DOHH2 (cell line): ENCODE measurements around the gene LRRC8E.

Source experiments
- H3F3A ChIP-seq: fragments of 200-600 bp; sonication (generic), shearing (Covaris generic); 2 replicates; pipeline ENCODE4 v1.6.0; 2016; ENCODE audit warnings: antibody characterized with exemption, mild to moderate bottlenecking; ENCODE audit not compliant: control insufficient read depth, insufficient read depth
- H3K27ac ChIP-seq: fragments of 200-600 bp; sonication (generic); 2 replicates; pipeline ENCODE4 v1.5.1; 2014; ENCODE audit warnings: low read depth, mild to moderate bottlenecking, low read length, moderate library complexity
- H3K27me3 ChIP-seq: fragments of 200-600 bp; sonication (generic); 2 replicates; pipeline ENCODE4 v1.6.1; 2014; ENCODE audit warnings: mild to moderate bottlenecking, low read length, mixed read lengths; ENCODE audit not compliant: control insufficient read depth
- H3K36me3 ChIP-seq: fragments of 200-600 bp; sonication (generic); 2 replicates; pipeline ENCODE4 v1.6.1; 2014; ENCODE audit warnings: mild to moderate bottlenecking, low read length, moderate library complexity, mixed read lengths; ENCODE audit not compliant: control insufficient read depth
- H3K4me1 ChIP-seq: fragments of 200-600 bp; sonication (generic); 2 replicates; pipeline ENCODE4 v1.6.1; 2014; ENCODE audit warnings: mild to moderate bottlenecking, low read length, mixed read lengths; ENCODE audit not compliant: control insufficient read depth
- H3K4me2 ChIP-seq: fragments of 200-600 bp; sonication (generic); 2 replicates; pipeline ENCODE4 v1.6.0; 2014; ENCODE audit warnings: mild to moderate bottlenecking, low read length, moderate library complexity
- H3K4me3 ChIP-seq: fragments of 200-600 bp; sonication (generic); 2 replicates; pipeline ENCODE4 v1.5.1; 2014; ENCODE audit warnings: mild to moderate bottlenecking, low read length, mixed read lengths
- H3K79me2 ChIP-seq: fragments of 200-600 bp; sonication (generic); 2 replicates; pipeline ENCODE4 v1.6.1; 2014; ENCODE audit warnings: mild to moderate bottlenecking, low read length, mixed read lengths; ENCODE audit not compliant: control insufficient read depth
- H3K9me2 ChIP-seq: fragments of 200-600 bp; sonication (generic); replicated peaks from 2 replicates; pipeline ENCODE4 v1.6.1; 2014; ENCODE audit warnings: mild to moderate bottlenecking, low read length, mixed read lengths; ENCODE audit not compliant: control insufficient read depth
- H3K9me3 ChIP-seq: fragments of 200-600 bp; sonication (generic); 2 replicates; pipeline ENCODE4 v1.6.1; 2014; ENCODE audit warnings: antibody characterized with exemption, low read length, mixed read lengths; ENCODE audit not compliant: control insufficient read depth, insufficient read depth
- H4K20me1 ChIP-seq: fragments of 200-600 bp; sonication (generic); 2 replicates; pipeline ENCODE4 v1.6.0; 2014; ENCODE audit warnings: low read depth, mild to moderate bottlenecking, antibody characterized with exemption, low read length, moderate library complexity; ENCODE audit not compliant: control insufficient read depth, insufficient read depth
- EZH2phosphoT487 ChIP-seq: fragments of 200-600 bp; sonication (generic); IDR thresholded peaks from 2 replicates; pipeline ENCODE4 v1.6.1; 2017; ENCODE audit warnings: borderline replicate concordance, mild to moderate bottlenecking, antibody characterized with exemption, low read length, moderate library complexity, mixed read lengths
- TF ChIP-seq, protein P1 (sequence below): fragments of 200-600 bp; sonication (generic); IDR thresholded peaks from one replicate; pipeline ENCODE4 v1.5.1; 2014; ENCODE audit warnings: antibody characterized with exemption, mild to moderate bottlenecking, low read depth, low read length; ENCODE audit not compliant: poor library complexity, severe bottlenecking

Gene LRRC8E

DNA sequence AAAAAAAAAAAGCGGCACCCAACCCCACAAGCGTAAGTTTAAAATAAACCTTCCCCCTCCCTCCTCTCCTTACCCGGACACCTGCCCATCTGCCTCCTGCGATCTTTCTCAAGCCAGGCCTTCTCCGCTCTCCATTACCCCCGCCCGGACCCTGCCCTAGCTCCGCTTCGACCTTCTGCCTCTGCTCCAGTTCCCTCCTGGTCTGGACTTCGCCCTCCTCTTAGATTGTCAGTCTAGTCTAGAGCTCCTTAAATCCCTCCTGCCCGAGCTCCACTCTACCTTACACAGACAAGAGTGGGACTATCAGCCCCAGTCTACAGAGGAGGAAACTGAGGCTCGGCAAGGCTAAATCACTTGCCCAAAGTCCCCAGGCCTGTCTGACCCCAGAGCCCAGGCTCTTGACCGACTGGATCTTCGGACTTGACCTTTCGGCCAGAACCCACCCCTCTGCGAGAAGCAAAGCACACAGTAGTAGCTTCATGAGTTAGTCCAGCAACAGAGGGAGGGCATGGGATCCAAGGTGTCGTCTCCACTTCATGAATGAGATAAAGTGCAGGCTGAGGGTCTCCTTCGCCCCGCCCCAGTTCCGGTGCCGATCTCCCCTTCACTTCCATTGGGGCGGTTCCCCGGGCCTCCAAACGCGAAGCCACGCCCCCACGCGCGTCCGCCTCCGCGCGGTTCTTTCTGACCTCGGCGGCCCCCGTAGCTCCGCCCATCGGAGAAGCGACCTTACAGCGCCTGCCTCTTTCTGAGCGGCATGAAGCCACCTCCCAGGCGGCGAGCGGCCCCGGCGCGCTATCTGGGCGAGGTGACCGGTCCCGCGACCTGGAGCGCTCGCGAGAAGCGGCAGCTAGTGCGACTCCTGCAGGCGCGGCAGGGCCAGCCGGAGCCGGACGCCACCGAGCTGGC is 31.6 kb downstream of the LRRC8E start, which contains the start of gene SNAPC2:
TSS of gene SNAPC2 (plus strand) at position 729 of the 909 bp plus-strand sequence. CDS start at position 758, 29 bp downstream.
- Histone ChIP-seq H3K36me3 (0 out of 2 replicates have a peak, but pooled peaks cover 3% of the 10 kb centered on the region), H3K4me1 (peaks cover 47% of the 10 kb centered on the region), H3K27me3 (peaks cover 41% of the 10 kb centered on the region), H3K4me3 (peak within 1 kb of the TSS; percentile 92), H4K20me1 (peaks cover 4% of the 10 kb centered on the region; the same call in 1 of the 2 replicates), H3K79me2 (no peaks in the 10 kb centered on the region), H3K9me2 (no peaks in the 10 kb centered on the region), H3K9me3 (no peaks in the 10 kb centered on the region), H3K4me2 (peak within 1 kb of the TSS; percentile 99), H3F3A (peaks cover 2% of the 10 kb centered on the region; the same call in 1 of the 2 replicates), H3K27ac (peak within 1 kb of the TSS; percentile 53)
- TF ChIP-seq, protein P1, sequence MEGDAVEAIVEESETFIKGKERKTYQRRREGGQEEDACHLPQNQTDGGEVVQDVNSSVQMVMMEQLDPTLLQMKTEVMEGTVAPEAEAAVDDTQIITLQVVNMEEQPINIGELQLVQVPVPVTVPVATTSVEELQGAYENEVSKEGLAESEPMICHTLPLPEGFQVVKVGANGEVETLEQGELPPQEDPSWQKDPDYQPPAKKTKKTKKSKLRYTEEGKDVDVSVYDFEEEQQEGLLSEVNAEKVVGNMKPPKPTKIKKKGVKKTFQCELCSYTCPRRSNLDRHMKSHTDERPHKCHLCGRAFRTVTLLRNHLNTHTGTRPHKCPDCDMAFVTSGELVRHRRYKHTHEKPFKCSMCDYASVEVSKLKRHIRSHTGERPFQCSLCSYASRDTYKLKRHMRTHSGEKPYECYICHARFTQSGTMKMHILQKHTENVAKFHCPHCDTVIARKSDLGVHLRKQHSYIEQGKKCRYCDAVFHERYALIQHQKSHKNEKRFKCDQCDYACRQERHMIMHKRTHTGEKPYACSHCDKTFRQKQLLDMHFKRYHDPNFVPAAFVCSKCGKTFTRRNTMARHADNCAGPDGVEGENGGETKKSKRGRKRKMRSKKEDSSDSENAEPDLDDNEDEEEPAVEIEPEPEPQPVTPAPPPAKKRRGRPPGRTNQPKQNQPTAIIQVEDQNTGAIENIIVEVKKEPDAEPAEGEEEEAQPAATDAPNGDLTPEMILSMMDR, result no peak
- TF ChIP-seq EZH2phosphoT487, result no peak

DNA sequence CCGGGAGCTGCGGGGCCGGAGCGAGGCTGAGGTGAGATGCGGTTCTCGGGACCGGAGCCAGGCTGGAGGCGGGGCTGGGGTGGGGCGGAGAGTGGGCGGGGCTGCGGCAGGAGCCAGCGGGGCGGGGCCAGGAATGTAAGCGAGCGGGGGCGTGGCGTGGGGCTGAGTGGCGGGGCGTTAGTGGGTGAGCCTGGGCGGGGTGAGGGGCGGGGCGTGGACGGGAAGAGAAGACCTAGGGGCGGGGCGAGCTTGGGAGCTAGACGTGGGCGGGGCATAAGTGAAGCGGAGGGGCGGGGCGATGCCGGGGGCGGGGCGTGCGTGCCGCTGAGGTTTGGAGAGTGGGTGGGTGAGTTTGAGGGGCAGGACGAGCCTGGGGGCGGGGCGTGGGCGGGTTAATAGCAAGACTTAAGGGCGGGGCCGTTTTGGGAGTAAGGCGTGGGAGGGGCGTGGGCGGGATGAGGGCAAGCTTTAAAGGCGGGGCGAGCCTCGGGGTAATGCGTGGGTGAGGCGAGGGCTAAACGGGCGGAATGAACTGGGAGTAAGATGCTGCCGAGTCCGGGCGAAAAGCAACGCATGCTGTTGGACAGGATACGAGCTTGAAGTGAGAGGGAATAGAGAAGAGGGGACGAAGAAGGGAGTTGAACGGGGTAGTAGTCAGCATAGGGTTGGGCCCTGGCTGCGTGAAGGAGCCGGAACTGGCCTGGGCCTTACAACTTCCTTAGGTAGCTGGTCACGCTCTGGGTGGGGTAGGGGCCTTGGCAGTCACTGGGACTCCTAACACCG is 32.4 kb downstream of the LRRC8E start:
- H3F3A ChIP-seq, result peaks cover 2% of the 10 kb centered on the region; the same call in 1 of the 2 replicates
- no peaks in the 10 kb centered on the region for H3K9me3 ChIP-seq
- peaks cover 34% of the 10 kb centered on the region for H3K27me3 ChIP-seq
- peaks cover 4% of the 10 kb centered on the region; the same call in 1 of the 2 replicates for H4K20me1 ChIP-seq
- H3K9me2 ChIP-seq, result no peaks in the 10 kb centered on the region
- H3K4me1 ChIP-seq, result peaks cover 51% of the 10 kb centered on the region
- no peaks in the 10 kb centered on the region for H3K79me2 ChIP-seq
- H3K36me3 ChIP-seq, result 0 out of 2 replicates have a peak, but pooled peaks cover 3% of the 10 kb centered on the region
- H3K27ac ChIP-seq, result peak overlapping the region; percentile 53
- no peak for TF ChIP-seq EZH2phosphoT487
- TF ChIP-seq, protein P1, result no peak
- peak overlapping the region; percentile 92 for H3K4me3 ChIP-seq
- H3K4me2 ChIP-seq, result peak overlapping the region; percentile 99

DNA sequence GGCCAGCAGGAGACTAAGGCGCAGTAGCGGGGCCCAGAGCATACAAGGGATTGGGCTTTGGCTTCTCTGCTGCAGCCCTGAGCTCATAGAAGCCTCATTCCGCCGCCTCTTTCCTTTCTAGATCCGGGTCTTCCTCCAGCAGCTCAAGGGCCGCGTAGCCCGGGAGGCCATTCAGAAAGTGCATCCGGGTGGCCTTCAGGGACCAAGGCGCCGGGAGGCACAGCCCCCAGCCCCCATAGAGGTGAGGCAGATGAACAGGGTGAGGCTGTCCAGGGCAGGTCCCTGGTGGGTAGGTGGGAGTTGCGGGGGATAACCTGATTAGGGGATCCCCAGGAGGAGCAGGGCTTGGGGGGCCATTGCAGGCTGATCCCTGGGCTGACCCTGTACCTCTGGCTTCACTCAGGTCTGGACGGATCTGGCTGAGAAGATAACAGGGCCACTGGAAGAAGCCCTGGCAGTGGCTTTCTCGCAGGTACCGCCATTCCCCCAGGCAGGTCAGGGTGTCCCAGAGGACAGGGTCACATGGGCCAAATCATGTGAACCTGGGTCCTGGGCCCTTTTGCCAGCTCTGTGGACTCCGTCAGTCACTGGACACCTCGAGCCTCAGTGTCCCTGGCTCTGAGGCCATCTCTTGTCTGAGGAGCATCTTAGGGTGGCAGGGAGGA is 33.1 kb downstream of the LRRC8E start:
- Histone ChIP-seq H3K4me1 (peaks cover 48% of the 10 kb centered on the region), H3K27ac (no peak overlapping the region)

More for the DNA sequence above, 33.1 kb downstream of the LRRC8E start:
- Histone ChIP-seq H4K20me1 (peaks cover 5% of the 10 kb centered on the region; the same call in 1 of the 2 replicates), H3K27me3 (peaks cover 27% of the 10 kb centered on the region), H3K4me3 (peak overlapping the region; percentile 82), H3K9me3 (no peaks in the 10 kb centered on the region), H3K4me2 (peak overlapping the region; percentile 97), H3K79me2 (no peaks in the 10 kb centered on the region), H3K36me3 (peaks cover 4% of the 10 kb centered on the region), H3F3A (peaks cover 5% of the 10 kb centered on the region; the same call in 1 of the 2 replicates), H3K9me2 (no peaks in the 10 kb centered on the region)
- TF ChIP-seq, protein P1, result no peak
- TF ChIP-seq EZH2phosphoT487, result no peak
